Endothelial cell of umbilical vein (primary cell): ENCODE data around the gene FGF22. TPM values are rescaled to one million over a fixed set of nuclear protein-coding genes. Genes with fewer than 3 reads are reported as not detected.

Experiments used
- BruUV-seq: library from RNA; stranded (reverse); fragments of 400-500 nt; replicated peaks from 2 replicates; lab custom pipeline; 2021; lab: Mats Ljungman, UMichigan
- CTCF ChIA-PET: fragments of 300-600, 350-600 bp; sonication (Branson Sonifier 250); formaldehyde crosslinking; loops from one replicate; lab custom pipeline; 2021; ENCODE audit warnings: antibody characterized with exemption, inconsistent platforms; lab: Charles Lee
- POLR2A ChIA-PET: fragments of 300-600, 350-600 bp; sonication (Branson Sonifier 250); formaldehyde crosslinking; loops from one replicate; lab custom pipeline; 2021; ENCODE audit warnings: antibody characterized with exemption, inconsistent platforms; lab: Charles Lee
- DNase-seq: peaks from one replicate; pipeline ENCODE4 v3.0.0-alpha.2; 2011; ENCODE audit warnings: low read depth, low spot score
- FAIRE-seq: peaks from 2 replicates; lab custom pipeline; 2011; peaks lifted over from hg19 to GRCh38; lab: Jason Lieb, UNC
- H2AFZ ChIP-seq: 2 replicates; pipeline ENCODE4 v1.6.0; 2012; ENCODE audit warnings: low read depth, low read length, control low read depth, inconsistent platforms
- H3K27ac ChIP-seq: 2 replicates; pipeline ENCODE4 v1.5.1; 2011; ENCODE audit warnings: low read depth, mild to moderate bottlenecking, control low read depth, low read length, moderate library complexity; ENCODE audit not compliant: insufficient read depth
- H3K27me3 ChIP-seq, 2 experiments: 2 replicates each; pipeline versions ENCODE4 v1.6.0 to v1.6.1; 2011; ENCODE audit warnings: low read length in 2 of 2, mixed read lengths in 1 of 2; ENCODE audit not compliant: control insufficient read depth in 2 of 2, insufficient read depth in 2 of 2
- H3K36me3 ChIP-seq, 2 experiments: 2 replicates in 1 of 2; 3 replicates in 1 of 2; pipeline ENCODE4 v1.5.1; 2011; ENCODE audit warnings: low read length in 2 of 2, mild to moderate bottlenecking in 1 of 2, moderate library complexity in 1 of 2; ENCODE audit not compliant: control insufficient read depth in 2 of 2, insufficient read depth in 2 of 2; ENCODE audit errors: extremely low read depth in 1 of 2
- H3K4me1 ChIP-seq: 3 replicates; pipeline ENCODE4 v1.5.1; 2011; ENCODE audit warnings: mild to moderate bottlenecking, low read length; ENCODE audit not compliant: control insufficient read depth, insufficient read depth; ENCODE audit errors: extremely low read depth
- H3K4me2 ChIP-seq: 2 replicates; pipeline ENCODE4 v1.6.1; 2011; ENCODE audit warnings: low read length, control low read depth, mixed read lengths; ENCODE audit not compliant: insufficient read depth
- H3K4me3 ChIP-seq, 3 experiments: fragments of 200-600 bp in 1 of 3; sonication (generic), shearing (Covaris generic) in 1 of 3; replicated peaks in 1 of 3; 2 replicates each; pipeline ENCODE4 v1.5.1; 2011 to 2016; ENCODE audit warnings: control low read depth in 3 of 3, low read length in 3 of 3, mild to moderate bottlenecking in 2 of 3, inconsistent platforms in 1 of 3, low read depth in 1 of 3, moderate library complexity in 1 of 3; ENCODE audit not compliant: insufficient read depth in 1 of 3
- H3K79me2 ChIP-seq: 2 replicates; pipeline ENCODE4 v1.6.0; 2012; ENCODE audit warnings: low read length, inconsistent platforms; ENCODE audit not compliant: control insufficient read depth, insufficient read depth
- H3K9ac ChIP-seq: replicated peaks from 2 replicates; pipeline ENCODE3; 2011; ENCODE audit warnings: low read length, control low read depth; ENCODE audit not compliant: insufficient read depth; ENCODE audit errors: extremely low read depth
- H3K9me1 ChIP-seq: replicated peaks from 3 replicates; pipeline ENCODE4 v1.6.0; 2011; ENCODE audit warnings: mild to moderate bottlenecking, low read length; ENCODE audit not compliant: control insufficient read depth, insufficient read depth; ENCODE audit errors: extremely low read depth
- H3K9me3 ChIP-seq: replicated peaks from 2 replicates; pipeline ENCODE4 v1.5.1; 2012; ENCODE audit warnings: low read length, inconsistent platforms; ENCODE audit not compliant: control insufficient read depth, insufficient read depth
- H4K20me1 ChIP-seq: replicated peaks from 2 replicates; pipeline ENCODE3; 2011; ENCODE audit warnings: mild to moderate bottlenecking, low read length; ENCODE audit not compliant: control insufficient read depth, insufficient read depth; ENCODE audit errors: extremely low read depth
- EZH2 ChIP-seq: IDR thresholded peaks from 2 replicates; pipeline ENCODE4 v1.6.1; 2012; ENCODE audit warnings: borderline replicate concordance, low read depth, mild to moderate bottlenecking, moderate library complexity, low read length, inconsistent platforms; ENCODE audit not compliant: severe bottlenecking
- FOS ChIP-seq: IDR thresholded peaks from 2 replicates; pipeline ENCODE4 v1.6.1; 2011; ENCODE audit warnings: mild to moderate bottlenecking, low read length, moderate library complexity, borderline replicate concordance; ENCODE audit not compliant: insufficient read depth
- JUN ChIP-seq: IDR thresholded peaks from 2 replicates; pipeline ENCODE4 v1.6.1; 2011; ENCODE audit warnings: borderline replicate concordance, low read depth; ENCODE audit not compliant: insufficient read length, insufficient read depth
- MYC ChIP-seq: IDR thresholded peaks from one replicate; pipeline ENCODE4 v1.6.1; 2011; ENCODE audit warnings: mild to moderate bottlenecking, low read depth, low read length
- POLR2AphosphoS5 ChIP-seq: IDR thresholded peaks from 2 replicates; pipeline ENCODE4 v1.6.1; 2012; ENCODE audit warnings: low read depth, mild to moderate bottlenecking, control low read depth, low read length, moderate library complexity; ENCODE audit not compliant: insufficient read depth
- dilution Hi-C: fragments of 300-500 bp; cut with MboI; formaldehyde crosslinking; loops from one replicate; pipeline ENCODE4 v1.15.0; 2019; ENCODE audit warnings: low sequenced_read_pairs; ENCODE audit not compliant: extremely low pct_ligation_motif_present
- intact Hi-C: fragments of 100-400 bp; cut with micrococcal nuclease; formaldehyde crosslinking; loops from one replicate; pipeline ENCODE4 v1.10.0; 2022
- polyA plus RNA-seq, 4 experiments: library from polyadenylated mRNA; depleted of rRNA in 3 of 4; stranded (reverse) in 3 of 4; unstranded in 1 of 4; fragments of >200 nt; gene quantifications; 2 replicates each; pipeline versions ENCODE4 v1.2.1 to v1.2.3, GENCODE V29; 2011 to 2012; ENCODE audit warnings: missing spikeins in 1 of 4
- total RNA-seq: library from RNA; stranded (reverse); gene quantifications from 2 replicates; pipeline ENCODE4 v1.2.3, GENCODE V29; 2021
- TF ChIP-seq, protein P1 (sequence below), 2 donors: IDR thresholded peaks; 1 replicate in 1 of 2; 2 replicates in 1 of 2; pipeline ENCODE4 v1.5.1; 2011; ENCODE audit warnings: low read length in 2 of 2, mild to moderate bottlenecking in 2 of 2, moderate library complexity in 2 of 2, control low read depth in 1 of 2, inconsistent platforms in 1 of 2, low read depth in 1 of 2; ENCODE audit not compliant: insufficient read depth in 1 of 2; ENCODE audit errors: extremely low read depth in 1 of 2

FGF22 gene
- total and polyA plus RNA-seq, 2 donors (not counting 3 experiments of a cell fraction or from before 2014, with no cell fraction given), result 0.07 TPM; not detected in 1

DNA sequence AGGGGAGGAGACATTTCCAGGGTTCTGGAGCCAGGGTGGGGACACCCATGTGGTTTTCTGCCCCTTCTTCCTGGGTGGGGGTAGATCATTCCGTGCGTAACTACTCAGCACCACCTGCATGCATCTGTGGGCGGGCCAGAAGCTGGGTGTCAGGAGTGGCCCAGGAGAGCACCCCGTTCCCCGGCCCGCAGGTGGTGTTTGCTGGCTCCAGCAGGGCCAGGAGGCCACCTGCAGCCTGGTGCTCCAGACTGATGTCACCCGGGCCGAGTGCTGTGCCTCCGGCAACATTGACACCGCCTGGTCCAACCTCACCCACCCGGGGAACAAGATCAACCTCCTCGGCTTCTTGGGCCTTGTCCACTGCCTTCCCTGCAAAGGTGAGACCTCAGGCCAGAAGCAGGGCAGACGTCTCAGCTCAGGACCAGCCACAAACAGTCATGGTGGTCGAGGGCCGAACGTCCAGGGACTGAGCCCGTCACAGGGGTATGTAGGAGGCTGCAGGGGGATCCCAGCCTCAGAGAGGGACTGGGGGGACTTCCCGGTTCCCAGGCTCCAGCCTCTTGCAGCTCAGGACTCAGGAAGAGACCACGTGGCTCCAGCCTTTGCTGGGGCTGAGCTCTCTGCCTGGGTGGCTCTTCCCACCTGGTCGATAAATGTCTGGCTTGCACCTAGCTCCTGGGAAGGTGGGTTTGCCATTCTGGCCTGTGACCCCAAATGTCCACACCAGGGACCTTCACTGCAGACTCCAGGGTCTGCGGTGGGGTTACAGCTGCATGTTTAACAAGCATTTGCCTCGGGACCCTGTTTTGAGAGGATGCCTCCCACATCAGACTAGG is 38.1 kb downstream of the FGF22 start:
- ChIA-PET CTCF (interaction anchor here (1.3 to 1.6 kb wide), 2 partner anchors 15 to 56 kb away, joined by 4 to 9 read pairs; partner anchors contain the start of gene RNF126), POLR2A (interaction anchor here (0.6 kb wide), 1 partner anchor 759 kb away, joined by 3 read pairs; no protein-coding TSS in a partner anchor)
- Histone ChIP-seq H2AFZ (no peak overlapping the region), H3K9me3 (no peaks in the 10 kb centered on the region), H3K4me3 (no peak overlapping the region), H3K9me1 (no peaks in the 10 kb centered on the region), H3K4me2 (no peak overlapping the region), H3K27ac (peak overlapping the region; percentile 4), H3K36me3 (no peaks in the 10 kb centered on the region), H3K27me3 (no peaks in the 10 kb centered on the region), H4K20me1 (no peaks in the 10 kb centered on the region), H3K79me2 (peaks cover 12% of the 10 kb centered on the region), H3K9ac (no peak overlapping the region), H3K4me1 (peaks cover 16% of the 10 kb centered on the region)
- TF ChIP-seq, protein P1, sequence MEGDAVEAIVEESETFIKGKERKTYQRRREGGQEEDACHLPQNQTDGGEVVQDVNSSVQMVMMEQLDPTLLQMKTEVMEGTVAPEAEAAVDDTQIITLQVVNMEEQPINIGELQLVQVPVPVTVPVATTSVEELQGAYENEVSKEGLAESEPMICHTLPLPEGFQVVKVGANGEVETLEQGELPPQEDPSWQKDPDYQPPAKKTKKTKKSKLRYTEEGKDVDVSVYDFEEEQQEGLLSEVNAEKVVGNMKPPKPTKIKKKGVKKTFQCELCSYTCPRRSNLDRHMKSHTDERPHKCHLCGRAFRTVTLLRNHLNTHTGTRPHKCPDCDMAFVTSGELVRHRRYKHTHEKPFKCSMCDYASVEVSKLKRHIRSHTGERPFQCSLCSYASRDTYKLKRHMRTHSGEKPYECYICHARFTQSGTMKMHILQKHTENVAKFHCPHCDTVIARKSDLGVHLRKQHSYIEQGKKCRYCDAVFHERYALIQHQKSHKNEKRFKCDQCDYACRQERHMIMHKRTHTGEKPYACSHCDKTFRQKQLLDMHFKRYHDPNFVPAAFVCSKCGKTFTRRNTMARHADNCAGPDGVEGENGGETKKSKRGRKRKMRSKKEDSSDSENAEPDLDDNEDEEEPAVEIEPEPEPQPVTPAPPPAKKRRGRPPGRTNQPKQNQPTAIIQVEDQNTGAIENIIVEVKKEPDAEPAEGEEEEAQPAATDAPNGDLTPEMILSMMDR (IDR thresholded peaks at IDR 0.05; ENCODE audit: extremely low read depth in 1 of 2, insufficient read depth in 1 of 2, low read depth in 1 of 2, low read length in 2 of 2), result no peak
- no peak for TF ChIP-seq MYC
- TF ChIP-seq POLR2AphosphoS5, result no peak
- TF ChIP-seq JUN, result no peak
- TF ChIP-seq EZH2, result no peak
- TF ChIP-seq FOS, result no peak
- intact Hi-C loops, result no loop called here
- peak; percentile 43 for FAIRE-seq
- dilution Hi-C loops, result no loop called here
- BruUV-seq, result TSS peak; percentile 23
- DNase-seq, result no peak
